SK-N-SH (cell line): ENCODE measurements around the gene RNF44. TPM values are rescaled to one million over a fixed set of nuclear protein-coding genes. Genes with fewer than 3 reads are reported as not detected.

Source experiments
- CTCF ChIA-PET: fragments of 300-600, 350-600 bp; formaldehyde crosslinking; extraction: SDS; loops from one replicate; lab custom pipeline; 2021; lab: Yijun Ruan, JAX
- POLR2A ChIA-PET: fragments of 350-600 bp; sonication (Branson Sonifier 250); formaldehyde crosslinking; extraction: SDS; loops from one replicate; lab custom pipeline; 2020; ENCODE audit warnings: antibody characterized with exemption, inconsistent platforms; lab: Yijun Ruan, JAX
- DNase-seq: peaks from one replicate; pipeline ENCODE4 v3.0.0; 2012
- H2AFZ ChIP-seq: fragments of 200-600 bp; sonication (generic); 2 replicates; pipeline ENCODE4 v1.8.1; 2016; ENCODE audit warnings: antibody characterized with exemption, mild to moderate bottlenecking, low read depth
- H3F3A ChIP-seq: fragments of 200-600 bp; sonication (generic); replicated peaks from 2 replicates; pipeline ENCODE3; 2016; ENCODE audit warnings: antibody characterized with exemption, mild to moderate bottlenecking; ENCODE audit not compliant: insufficient read depth
- H3K27ac ChIP-seq, 2 experiments: fragments of 200-500 bp in 1 of 2; fragments of 200-600 bp in 1 of 2; sonication (Bioruptor generic) in 1 of 2; sonication (generic), shearing (Covaris generic) in 1 of 2; 2 replicates each; pipeline versions ENCODE4 v1.5.1 to v1.6.1; 2014 to 2016; ENCODE audit warnings: low read depth in 2 of 2, inconsistent platforms in 1 of 2, low read length in 1 of 2, mild to moderate bottlenecking in 1 of 2, mixed read lengths in 1 of 2
- H3K27me3 ChIP-seq: fragments of 200-600 bp; sonication (generic), shearing (Covaris generic); 2 replicates; pipeline ENCODE4 v1.6.1; 2016; ENCODE audit warnings: mixed run types; ENCODE audit not compliant: insufficient read depth
- H3K36me3 ChIP-seq, 2 experiments: fragments of 200-500 bp in 1 of 2; fragments of 200-600 bp in 1 of 2; sonication (Bioruptor generic) in 1 of 2; sonication (generic) in 1 of 2; replicated peaks in 1 of 2; 2 replicates each; pipeline versions ENCODE3 to v1.5.1; 2014 to 2016; ENCODE audit warnings: low read length in 1 of 2, mild to moderate bottlenecking in 1 of 2; ENCODE audit not compliant: insufficient read depth in 2 of 2, control insufficient read depth in 1 of 2
- H3K4me1 ChIP-seq, 2 experiments: fragments of 200-500 bp in 1 of 2; fragments of 200-600 bp in 1 of 2; sonication (Bioruptor generic) in 1 of 2; sonication (generic), shearing (Covaris generic) in 1 of 2; 2 replicates each; pipeline versions ENCODE4 v1.5.1 to v1.6.1; 2014 to 2016; ENCODE audit warnings: low read depth in 1 of 2, low read length in 1 of 2, mixed run types in 1 of 2; ENCODE audit not compliant: insufficient read depth in 2 of 2, control insufficient read depth in 1 of 2
- H3K4me2 ChIP-seq: fragments of 200-600 bp; sonication (generic), shearing (Covaris generic); 2 replicates; pipeline ENCODE4 v1.6.1; 2017; ENCODE audit warnings: mixed run types
- H3K4me3 ChIP-seq, 2 experiments: fragments of 200-500 bp in 1 of 2; fragments of 200-600 bp in 1 of 2; sonication (Bioruptor generic) in 1 of 2; sonication (generic), shearing (Covaris generic) in 1 of 2; 2 replicates each; pipeline versions ENCODE4 v1.5.1 to v1.8.1; 2014 to 2016; ENCODE audit warnings: low read depth in 2 of 2, inconsistent platforms in 1 of 2, low read length in 1 of 2, mild to moderate bottlenecking in 1 of 2, mixed read lengths in 1 of 2, moderate library complexity in 1 of 2
- H3K79me2 ChIP-seq: fragments of 200-600 bp; sonication (generic); 2 replicates; pipeline ENCODE4 v1.8.1; 2017; ENCODE audit warnings: mild to moderate bottlenecking; ENCODE audit not compliant: insufficient read depth
- H3K9ac ChIP-seq: fragments of 200-600 bp; sonication (generic); 2 replicates; pipeline ENCODE4 v1.6.1; 2017; ENCODE audit warnings: mixed run types
- H3K9me2 ChIP-seq: fragments of 200-600 bp; sonication (generic); 2 replicates; pipeline ENCODE4 v1.6.1; 2017; ENCODE audit warnings: mixed run types
- H3K9me3 ChIP-seq: fragments of 200-600 bp; sonication (generic); 2 replicates; pipeline ENCODE4 v1.6.1; 2017; ENCODE audit warnings: mixed run types, mild to moderate bottlenecking, moderate library complexity
- H4K20me1 ChIP-seq: fragments of 200-600 bp; sonication (generic); 2 replicates; pipeline ENCODE4 v1.6.1; 2017; ENCODE audit warnings: mild to moderate bottlenecking, mixed run types; ENCODE audit not compliant: insufficient read depth
- CHD2 ChIP-seq: fragments of 150-350 bp; IDR thresholded peaks from 2 replicates; pipeline ENCODE4 v1.6.1; 2018; ENCODE audit warnings: low read length; ENCODE audit not compliant: partially characterized antibody
- EP300 ChIP-seq, 2 experiments: IDR thresholded peaks; 2 replicates each; pipeline versions ENCODE4 v1.4.0 to v1.6.1; 2012; ENCODE audit warnings: borderline replicate concordance in 1 of 2, low read depth in 1 of 2, low read length in 1 of 2
- FOXJ3 ChIP-seq: sonication (generic); formaldehyde crosslinking; IDR thresholded peaks from 2 replicates; pipeline ENCODE4 v1.5.1; 2020; ENCODE audit warnings: mild to moderate bottlenecking, missing genetic modification reagents
- GABPA ChIP-seq: IDR thresholded peaks from 2 replicates; pipeline ENCODE4 v1.4.0; 2012; ENCODE audit warnings: low read depth, mild to moderate bottlenecking
- JUND ChIP-seq: IDR thresholded peaks from 2 replicates; pipeline ENCODE4 v1.4.0; 2012
- MAX ChIP-seq: IDR thresholded peaks from 2 replicates; pipeline ENCODE4 v1.4.0; 2012; ENCODE audit warnings: low read depth
- MEF2A ChIP-seq: IDR thresholded peaks from 2 replicates; pipeline ENCODE4 v1.4.0; 2012; ENCODE audit warnings: low read depth, borderline replicate concordance
- NRF1 ChIP-seq: IDR thresholded peaks from 2 replicates; pipeline ENCODE4 v1.6.1; 2012; ENCODE audit warnings: low read depth, mild to moderate bottlenecking, low read length
- RAD21 ChIP-seq: IDR thresholded peaks from 2 replicates; pipeline ENCODE4 v1.6.1; 2012; ENCODE audit warnings: mild to moderate bottlenecking, low read length
- RCOR1 ChIP-seq: fragments of 150-350 bp; IDR thresholded peaks from 2 replicates; pipeline ENCODE4 v1.6.1; 2017; ENCODE audit warnings: antibody characterized with exemption, low read length
- RFX5 ChIP-seq: IDR thresholded peaks from 2 replicates; pipeline ENCODE4 v1.6.1; 2012; ENCODE audit warnings: mild to moderate bottlenecking, improper control_type of control experiment, low read length
- SIN3A ChIP-seq: IDR thresholded peaks from 2 replicates; pipeline ENCODE4 v1.6.1; 2012; ENCODE audit warnings: low read depth, mild to moderate bottlenecking, low read length, moderate library complexity, borderline replicate concordance
- SMC3 ChIP-seq: IDR thresholded peaks from 2 replicates; pipeline ENCODE4 v1.6.1; 2012; ENCODE audit warnings: low read depth, low read length, improper control_type of control experiment
- TAF1 ChIP-seq: IDR thresholded peaks from 2 replicates; pipeline ENCODE4 v1.6.1; 2012; ENCODE audit warnings: low read depth, mild to moderate bottlenecking, low read length, moderate library complexity, borderline replicate concordance
- TCF12 ChIP-seq: IDR thresholded peaks from 2 replicates; pipeline ENCODE4 v1.4.0; 2012
- ZBTB33 ChIP-seq: IDR thresholded peaks from 2 replicates; pipeline ENCODE4 v1.4.0; 2012; ENCODE audit warnings: low read depth, borderline replicate concordance
- WGBS: methylation state at CpG from one replicate; pipeline ENCODE4 v1.1.6; 2017; ENCODE audit warnings: low lambda C conversion rate; 5-methylcytosine and 5-hydroxymethylcytosine counted together
- polyA plus RNA-seq, 3 experiments: library from polyadenylated mRNA; depleted of rRNA; stranded (reverse); fragments of >200 nt; gene quantifications; 2 replicates each; pipeline ENCODE4 v1.2.3, GENCODE V29; 2012

The RNF44 gene
- polyA plus RNA-seq, 1 of the 3 experiments (the other 2 are of a cell fraction) = 17.9 TPM

- H3K9ac ChIP-seq = no peak overlapping the region
- no peaks in the 10 kb centered on the region for H3F3A ChIP-seq
- H3K27me3 ChIP-seq = no peaks in the 10 kb centered on the region
- POLR2A ChIA-PET = no interaction called here
- no peaks in the 10 kb centered on the region for H3K79me2 ChIP-seq
- H2AFZ ChIP-seq = no peak overlapping the region
- H3K9me2 ChIP-seq = no peaks in the 10 kb centered on the region
- H3K4me2 ChIP-seq = no peak overlapping the region
- TF ChIP-seq SIN3A (no peak), FOXJ3 (CRISPR knock-in tag) (no peak)
- H3K36me3 ChIP-seq = no peaks in the 10 kb centered on the region
- no peak for DNase-seq
- no peak overlapping the region for H3K27ac ChIP-seq
- no peaks in the 10 kb centered on the region for H3K9me3 ChIP-seq
- no peak overlapping the region for H3K4me3 ChIP-seq
- 93% methylated on average over 6 of the region's 6 CpGs for WGBS
- H3K4me1 ChIP-seq = peaks cover 10 to 14% of the 10 kb centered on the region in 2 experiments; a peak in 2 of 4 replicates
- CTCF ChIA-PET = no interaction called here
- no peaks in the 10 kb centered on the region for H4K20me1 ChIP-seq
Observed at GRCh38 chr5:176545388-176545736, 8.2 kb upstream of the RNF44 start.

GRCh38 chr5:176543428-176544182 is 6.4 kb upstream of the RNF44 start:
- H4K20me1 ChIP-seq = no peaks in the 10 kb centered on the region
- peaks cover 10 to 14% of the 10 kb centered on the region in 2 experiments; a peak in 2 of 4 replicates for H3K4me1 ChIP-seq
- no peaks in the 10 kb centered on the region for H3K9me3 ChIP-seq
- H3K4me3 ChIP-seq = peak overlapping the region; percentile 65 to 76
- H3K27me3 ChIP-seq = no peaks in the 10 kb centered on the region
- peak overlapping the region; percentile 96 for H3K4me2 ChIP-seq
- no peaks in the 10 kb centered on the region for H3K79me2 ChIP-seq
- 3% methylated on average over 19 of the region's 63 CpGs for WGBS
- no peak for TF ChIP-seq JUND
- peak; percentile 32; the same call in 1 of the 2 replicates for TF ChIP-seq NRF1
- TF ChIP-seq MAX = 0 out of 2 replicates have a peak, but pooled peaks have one; percentile 11
- CTCF ChIA-PET = interaction anchor here (0.9 to 3.5 kb wide), 13 partner anchors 9 to 243 kb away, joined by 3 to 20 read pairs (median 4); partner anchors contain the start of genes CLTB, FAF2 and TSPAN17
- POLR2A ChIA-PET = interaction anchor here (1.0 to 1.8 kb wide), 5 partner anchors 9 to 128 kb away, joined by 3 to 6 read pairs (median 5); partner anchors contain the start of gene CLTB
- peak overlapping the region; percentile 58 for H3K9ac ChIP-seq
- DNase-seq = peak; percentile 89
- H2AFZ ChIP-seq = peak overlapping the region; percentile 98
- H3K27ac ChIP-seq = peak overlapping the region in 1 of 2 experiments; percentile 72; a peak in 2 of 4 replicates
- H3F3A ChIP-seq = no peaks in the 10 kb centered on the region
- H3K36me3 ChIP-seq = no peaks in the 10 kb centered on the region
- H3K9me2 ChIP-seq = no peaks in the 10 kb centered on the region

GRCh38 chr5:176542596-176543427 is 5.6 kb upstream of the RNF44 start:
- TF ChIP-seq MAX (peak; percentile 8; the same call in 1 of the 2 replicates), ZBTB33 (no peak), TCF12 (no peak), RAD21 (peak; percentile 36), TAF1 (no peak), RCOR1 (no peak), MEF2A (no peak), GABPA (no peak), SMC3 (0 out of 2 replicates have a peak, but pooled peaks have one; percentile 11), EP300 (IDR thresholded peaks at IDR 0.05; ENCODE audit: borderline replicate concordance in 1 of 2, low read depth in 1 of 2, low read length in 1 of 2) (no peak), CHD2 (no peak), RFX5 (no peak)
- peak overlapping the region; percentile 57; the same call in 1 of the 2 replicates for H3K9ac ChIP-seq
- peak; percentile 89 for DNase-seq
- no peaks in the 10 kb centered on the region for H3K79me2 ChIP-seq
- H3K27ac ChIP-seq = no peak overlapping the region; a peak in 1 of 4 replicates
- H3K27me3 ChIP-seq = no peaks in the 10 kb centered on the region
- ChIA-PET POLR2A (interaction anchor here (1.0 to 1.8 kb wide), 5 partner anchors 8 to 127 kb away, joined by 3 to 6 read pairs (median 5); partner anchors contain the start of gene CLTB), CTCF (interaction anchor here (0.6 to 3.5 kb wide), 20 partner anchors 9 to 244 kb away, joined by 3 to 20 read pairs (median 4); partner anchors contain the start of genes CLTB, EIF4E1B, FAF2 and SNCB)
- H3K9me3 ChIP-seq = no peaks in the 10 kb centered on the region
- no peaks in the 10 kb centered on the region for H3F3A ChIP-seq
- H3K9me2 ChIP-seq = no peaks in the 10 kb centered on the region
- H3K4me3 ChIP-seq = peak overlapping the region; percentile 65 to 76
- no peaks in the 10 kb centered on the region for H3K36me3 ChIP-seq
- 41% methylated on average over 10 of the region's 110 CpGs for WGBS
- peak overlapping the region; percentile 96 for H3K4me2 ChIP-seq
- H2AFZ ChIP-seq = peak overlapping the region; percentile 98; the same call in 1 of the 2 replicates
- H4K20me1 ChIP-seq = no peaks in the 10 kb centered on the region
- H3K4me1 ChIP-seq = peaks cover 10 to 19% of the 10 kb centered on the region in 2 experiments; a peak in 3 of 4 replicates
